Spleen (tissue), 7 donors: ENCODE results near the gene B4GALNT2.

ENCODE experiments used
- CTCF ChIP-seq, 11 experiments: fragments of 200-600 bp in 7 of 11; fragments of 450-650 bp in 4 of 11; sonication (generic) in 4 of 11; IDR thresholded peaks in 8 of 11; conservative IDR thresholded peaks in 3 of 11; 1 replicate in 7 of 11; 2 replicates in 4 of 11; pipeline versions ENCODE4 v1.4.0 to v1.8.0; 2016 to 2021; ENCODE audit warnings: antibody characterized with exemption in 11 of 11, inconsistent platforms in 4 of 11, mild to moderate bottlenecking in 1 of 11
- POLR2A ChIP-seq, 3 donors: fragments of 450-650 bp; IDR thresholded peaks; one replicate each; pipeline ENCODE4 v1.5.1; 2017; ENCODE audit warnings: antibody characterized with exemption in 3 of 3, mild to moderate bottlenecking in 1 of 3
- POLR2AphosphoS5 ChIP-seq, 3 donors: sonication (generic); formaldehyde crosslinking; IDR thresholded peaks; one replicate each; pipeline ENCODE4 v1.5.1; 2017; ENCODE audit warnings: antibody characterized with exemption in 3 of 3
- donor health status: DM: no; HTN: no; CAD: no; lungs with moderate emphysema.
- donor health status: DM: no; HTN: no; CAD: no.
- donor health status: DM: no; HTN: no; CAD: no.

GRCh38 chr17:49106321-49107210 is 26.0 kb upstream of the B4GALNT2 start:
- TF ChIP-seq CTCF (IDR thresholded peaks at IDR 0.05 in 8 of 11, conservative IDR thresholded peaks at IDR 0.05 in 3 of 11) (no peak), POLR2A (IDR thresholded peaks at IDR 0.05) (no peak), POLR2AphosphoS5 (IDR thresholded peaks at IDR 0.05) (no peak)
